ENCODE measurements around the gene PTX4.

Gene PTX4

DNA sequence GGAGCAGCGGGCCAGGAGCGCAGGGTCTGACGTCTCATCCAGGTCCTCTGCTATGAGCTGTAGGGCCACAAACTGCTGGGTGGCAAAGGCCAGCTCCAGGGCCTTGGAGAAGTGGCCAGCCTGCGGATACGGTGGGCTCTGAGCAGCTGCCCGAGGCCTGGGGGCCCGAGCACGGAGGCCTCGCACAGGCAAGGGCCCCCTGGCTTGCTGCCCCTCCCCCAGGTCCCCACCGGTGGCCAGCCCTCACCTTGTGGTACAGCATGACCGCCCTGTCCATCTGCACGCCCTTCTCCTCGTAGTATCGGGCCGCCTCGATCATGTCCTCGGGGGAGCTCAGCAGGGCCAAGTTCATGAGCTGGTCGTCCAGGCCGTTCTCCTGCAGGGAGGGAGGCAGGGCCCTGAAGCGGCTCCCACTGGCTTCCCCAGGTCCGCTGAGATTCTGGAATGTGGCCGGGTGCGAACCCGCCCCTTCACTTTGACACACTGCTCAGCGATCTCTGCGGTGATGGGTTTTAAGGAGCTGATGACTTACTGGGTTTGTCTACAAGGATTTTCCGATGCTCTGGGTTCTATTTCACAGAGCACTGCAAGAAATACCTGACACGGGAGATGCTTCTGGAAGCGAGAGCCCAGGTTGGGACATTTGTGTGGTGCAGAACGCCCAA, 35.0 kb upstream of the PTX4 start:
- DNase-seq, result no peak

DNA sequence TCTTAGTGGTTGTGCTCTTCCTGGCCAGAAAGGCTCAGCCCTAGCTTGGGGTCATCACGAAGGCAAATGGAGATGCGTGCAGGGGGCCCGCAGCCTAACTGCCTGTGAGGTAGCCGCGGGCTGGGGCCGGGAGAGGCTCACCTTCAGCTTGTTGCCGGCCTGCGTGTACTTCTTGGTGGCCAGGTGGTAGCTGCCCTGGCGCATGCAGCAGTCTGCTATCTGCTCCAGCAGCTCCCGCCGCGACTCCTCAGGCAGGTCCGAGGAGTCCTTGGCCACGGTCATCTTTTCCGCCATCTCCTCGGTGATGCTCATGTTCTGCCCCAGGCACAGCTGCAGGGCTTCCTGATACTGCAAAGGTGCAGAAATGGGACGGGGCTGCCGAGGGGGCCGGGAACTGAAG, 31.7 kb upstream of the PTX4 start:
- DNase-seq, result no peak

DNA sequence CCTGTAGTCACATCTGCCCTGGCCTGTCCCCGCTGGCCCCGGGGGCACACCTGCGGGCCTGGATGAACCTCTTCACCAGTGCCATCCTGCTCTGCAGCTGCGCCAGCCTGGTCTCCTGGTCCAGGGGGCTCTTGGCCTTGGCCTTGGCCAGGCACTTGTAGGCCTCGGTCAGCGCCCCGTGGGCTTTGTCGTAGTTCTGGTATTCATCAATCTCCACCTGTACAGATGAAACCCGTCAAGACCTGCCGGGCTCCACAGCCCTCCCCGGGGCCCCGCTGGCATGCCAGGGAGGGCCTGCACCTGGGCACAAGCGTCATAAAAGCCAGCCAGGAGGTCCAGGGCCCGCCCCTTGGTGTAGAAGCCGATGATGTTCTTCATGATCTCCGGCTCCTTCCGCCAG, 31.1 kb upstream of the PTX4 start:
- DNase-seq, result no peak

DNA sequence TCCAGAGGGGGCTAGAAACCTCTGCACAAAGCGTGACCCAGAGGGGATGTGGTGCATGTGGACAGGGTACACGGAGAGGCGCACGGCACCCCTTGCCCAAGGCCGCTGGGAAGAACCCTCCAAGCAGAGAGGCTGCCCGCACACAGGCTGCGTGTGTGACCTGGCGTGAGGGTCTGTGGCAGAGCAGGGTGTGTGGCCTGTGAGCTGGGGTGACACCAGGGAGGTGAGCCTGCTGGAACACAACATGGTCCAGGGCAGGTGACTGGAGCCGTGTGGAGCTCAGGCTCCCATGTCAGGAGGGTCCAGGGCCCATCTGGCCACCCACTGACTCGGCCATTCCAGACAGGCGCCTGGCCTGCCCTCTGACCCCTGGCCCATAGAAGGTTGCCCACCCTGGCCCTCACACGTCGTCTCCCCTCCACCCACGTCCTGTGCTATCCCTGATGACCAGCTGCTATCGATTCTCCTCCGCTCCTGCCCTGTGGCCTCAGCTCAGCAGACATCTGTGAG, 29.9 kb upstream of the PTX4 start:
- DNase-seq, result no peak

DNA sequence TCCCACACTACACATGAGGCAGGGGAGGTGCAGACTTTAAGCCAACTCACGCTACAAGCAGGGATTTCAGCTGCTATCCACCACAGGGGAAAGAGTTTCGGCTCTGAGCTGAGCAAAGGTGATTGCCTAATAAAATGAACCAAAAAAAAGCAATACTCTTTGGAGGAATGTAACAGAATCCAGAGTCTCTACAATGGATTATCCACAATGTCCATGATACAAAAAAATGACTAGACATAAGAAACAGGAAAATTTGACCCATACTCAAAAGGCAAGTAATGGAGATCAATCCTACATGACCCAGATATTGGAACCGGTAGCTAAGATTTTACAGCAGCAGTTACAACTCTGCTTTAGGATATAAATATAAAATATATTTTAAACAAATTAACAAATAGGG, 25.8 kb upstream of the PTX4 start:
- no peak for DNase-seq

DNA sequence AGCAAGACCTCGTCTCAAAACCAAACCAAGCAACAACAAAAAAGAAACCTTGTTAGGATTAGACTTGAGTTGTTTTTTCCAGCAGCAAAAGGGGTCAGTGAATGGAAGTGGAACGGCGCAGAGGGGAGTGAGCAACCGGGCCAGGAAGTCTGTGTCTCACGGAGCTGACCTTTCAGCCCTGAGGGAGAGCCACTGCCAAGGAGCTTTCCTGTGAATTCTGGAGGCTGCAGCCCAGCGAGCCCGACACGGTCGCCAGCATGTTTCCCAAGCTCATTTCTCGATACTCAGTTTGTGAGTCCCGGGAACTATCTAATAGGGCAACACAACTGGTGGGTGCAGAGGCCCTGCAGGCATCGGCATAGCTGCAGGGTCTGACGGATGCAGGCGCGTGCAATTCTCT, 24.0 kb upstream of the PTX4 start:
- no peak for DNase-seq

DNA sequence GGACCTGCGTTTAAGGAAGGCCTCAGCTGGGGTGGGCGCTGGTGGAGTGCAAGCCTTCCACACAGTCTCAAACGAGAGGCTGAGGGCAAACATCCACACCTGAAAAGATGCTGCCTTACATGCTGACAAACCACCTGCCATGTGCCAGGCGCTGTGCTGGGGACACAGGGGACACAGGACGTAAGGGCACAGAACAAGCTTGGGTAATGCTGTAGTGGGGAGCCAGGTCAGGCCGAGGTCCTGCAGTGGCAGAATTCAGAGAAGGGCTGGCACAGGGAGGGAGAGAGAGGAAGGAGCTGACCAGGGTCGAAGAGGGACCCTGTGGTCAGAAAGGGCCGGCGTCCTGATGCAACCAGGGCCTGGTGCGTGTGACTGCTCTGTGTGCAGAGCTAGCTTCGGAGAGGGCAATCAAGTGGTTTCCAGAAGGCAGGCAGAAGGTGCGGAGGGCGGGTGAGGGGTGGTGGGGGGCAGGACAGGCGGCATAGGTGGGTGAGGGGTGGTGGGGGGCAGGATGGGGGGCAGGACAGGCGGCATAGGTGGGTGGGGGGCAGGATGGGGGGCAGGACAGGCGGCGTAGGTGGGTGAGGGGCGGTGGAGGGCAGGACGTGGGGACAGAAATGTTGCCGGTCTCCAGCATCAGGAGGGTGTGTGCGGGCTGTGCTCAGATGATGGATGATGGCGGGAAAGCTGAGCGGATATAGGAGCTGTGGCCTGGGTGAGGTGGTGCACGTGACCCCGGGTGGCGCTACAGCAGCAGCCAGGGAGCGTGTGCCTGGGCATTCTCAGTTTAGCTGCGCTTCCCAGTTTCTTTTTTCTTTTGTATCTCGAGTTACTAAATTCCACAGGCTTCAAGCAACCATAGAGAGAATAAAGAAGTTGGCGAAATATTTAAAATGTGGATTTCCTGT, 23.2 kb upstream of the PTX4 start:
- DNase-seq, result no peak

DNA sequence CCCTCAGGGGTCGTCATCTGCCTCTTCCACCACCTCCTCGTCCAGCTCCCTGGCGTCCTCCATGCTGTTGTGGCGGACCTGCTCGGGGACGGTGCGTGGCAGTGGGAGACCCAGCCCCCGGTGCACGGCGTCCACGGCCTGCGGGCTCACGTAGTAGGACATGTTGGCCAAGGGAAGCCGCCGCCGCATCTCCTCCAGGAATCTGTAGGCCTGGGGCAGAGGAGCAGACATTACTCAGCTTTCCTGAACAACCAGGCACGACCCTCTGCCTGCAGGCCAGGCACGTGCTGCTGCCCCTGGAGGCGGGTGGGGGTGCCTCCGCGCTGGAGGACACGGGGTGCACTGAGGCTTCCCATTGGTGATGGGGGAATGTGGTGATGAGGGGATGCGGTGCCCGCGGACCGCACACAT, 22.2 kb upstream of the PTX4 start:
- no peak for DNase-seq

DNA sequence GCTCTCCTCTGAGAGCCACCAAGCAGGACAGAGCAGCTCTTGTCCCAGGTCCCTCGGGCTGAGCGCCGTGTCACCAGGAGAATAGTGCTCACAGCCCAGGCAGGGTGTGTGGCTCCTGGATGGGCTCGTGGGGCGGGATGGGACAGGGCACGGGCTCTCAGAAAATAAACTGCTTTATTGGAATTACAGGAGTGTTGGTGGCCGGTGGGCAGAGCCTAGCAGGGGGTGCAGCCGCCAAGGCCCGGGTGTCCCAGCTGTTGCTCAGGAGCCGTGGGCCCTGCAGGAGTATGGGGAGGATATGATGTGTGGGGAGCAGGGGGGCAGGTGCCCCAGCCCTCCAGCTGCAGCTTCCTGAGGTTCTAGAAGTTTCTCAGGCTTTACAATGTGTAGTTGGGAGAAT, 21.5 kb upstream of the PTX4 start:
- DNase-seq, result no peak

DNA sequence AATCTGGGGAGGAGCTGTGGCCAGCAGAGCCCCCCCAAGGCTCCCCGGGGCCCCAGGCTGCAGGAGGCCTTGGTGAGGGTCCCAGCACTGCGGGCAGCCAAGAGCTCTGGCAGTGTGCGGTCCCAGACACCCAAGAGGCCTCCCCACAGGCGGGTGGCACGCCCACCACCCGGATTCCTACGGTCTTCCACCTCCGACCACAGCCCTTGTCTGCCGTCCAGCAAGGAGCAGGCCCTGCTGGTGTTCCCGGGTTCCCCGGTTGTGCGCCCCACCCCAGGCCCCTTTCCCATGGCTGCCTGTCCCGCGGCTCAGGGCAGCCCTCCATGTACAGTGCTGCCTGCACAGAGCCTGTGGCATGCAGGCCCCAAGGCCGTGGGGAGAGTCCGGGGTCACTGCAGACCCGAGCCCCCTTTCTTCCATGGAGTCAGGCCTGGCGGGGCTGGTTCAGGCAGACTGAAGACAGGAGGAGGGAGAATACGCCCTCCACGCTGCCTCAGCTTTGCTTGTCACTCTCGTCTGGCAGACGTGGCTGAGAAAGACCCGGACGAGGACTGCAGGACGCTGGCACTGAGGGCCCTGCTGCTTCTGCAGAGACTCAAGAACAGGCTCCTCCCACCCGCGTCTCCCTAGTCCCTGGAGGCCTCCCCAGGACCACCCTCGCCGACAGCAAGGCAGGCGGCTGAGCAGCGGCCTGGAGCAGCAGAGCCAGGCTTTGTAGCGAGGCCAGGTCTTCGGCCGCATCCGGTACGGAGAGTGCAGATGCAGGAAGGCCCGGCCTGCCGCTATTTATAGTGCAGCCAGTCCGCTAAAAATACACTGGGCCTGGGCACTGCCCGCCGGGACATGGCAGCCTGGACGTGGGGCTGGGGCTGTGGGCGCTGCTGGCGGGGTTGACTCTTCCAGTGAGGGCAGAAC, 20.8 kb upstream of the PTX4 start:
- no peak for DNase-seq

DNA sequence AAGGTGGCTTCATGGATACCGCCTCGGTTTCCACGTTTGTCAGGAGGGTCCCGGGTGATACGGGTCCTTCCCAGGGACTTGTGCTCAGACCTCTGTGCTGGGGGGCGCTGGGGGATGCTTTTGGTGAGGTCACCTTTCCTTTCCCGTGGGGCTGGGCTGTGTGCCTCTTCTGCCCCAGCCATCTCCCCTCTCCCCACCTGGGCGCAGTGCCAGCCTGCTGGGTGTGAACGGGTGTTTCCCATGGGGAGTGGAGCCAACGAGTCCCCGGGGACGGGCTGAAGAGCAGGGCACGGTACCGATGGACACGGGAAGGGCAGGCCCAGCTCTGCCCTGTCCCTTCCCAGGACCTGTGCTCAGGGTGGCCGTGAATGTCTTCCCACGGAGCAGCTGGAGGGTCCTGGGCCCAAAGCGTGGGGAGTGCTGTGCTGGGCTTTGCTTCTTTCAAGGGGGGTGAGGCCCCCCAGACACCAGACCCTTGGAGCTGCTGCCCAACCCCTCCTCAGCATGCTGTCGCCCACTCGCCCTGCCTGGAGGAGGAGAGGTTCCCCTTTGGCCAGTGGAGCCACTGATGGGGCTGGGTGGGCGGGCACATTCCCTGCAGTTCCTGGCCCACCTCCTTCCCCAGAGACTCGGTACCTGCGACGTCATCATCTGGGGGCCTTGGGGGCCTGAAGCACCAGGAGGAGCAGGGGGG, 19.9 kb upstream of the PTX4 start:
- DNase-seq, result no peak

DNA sequence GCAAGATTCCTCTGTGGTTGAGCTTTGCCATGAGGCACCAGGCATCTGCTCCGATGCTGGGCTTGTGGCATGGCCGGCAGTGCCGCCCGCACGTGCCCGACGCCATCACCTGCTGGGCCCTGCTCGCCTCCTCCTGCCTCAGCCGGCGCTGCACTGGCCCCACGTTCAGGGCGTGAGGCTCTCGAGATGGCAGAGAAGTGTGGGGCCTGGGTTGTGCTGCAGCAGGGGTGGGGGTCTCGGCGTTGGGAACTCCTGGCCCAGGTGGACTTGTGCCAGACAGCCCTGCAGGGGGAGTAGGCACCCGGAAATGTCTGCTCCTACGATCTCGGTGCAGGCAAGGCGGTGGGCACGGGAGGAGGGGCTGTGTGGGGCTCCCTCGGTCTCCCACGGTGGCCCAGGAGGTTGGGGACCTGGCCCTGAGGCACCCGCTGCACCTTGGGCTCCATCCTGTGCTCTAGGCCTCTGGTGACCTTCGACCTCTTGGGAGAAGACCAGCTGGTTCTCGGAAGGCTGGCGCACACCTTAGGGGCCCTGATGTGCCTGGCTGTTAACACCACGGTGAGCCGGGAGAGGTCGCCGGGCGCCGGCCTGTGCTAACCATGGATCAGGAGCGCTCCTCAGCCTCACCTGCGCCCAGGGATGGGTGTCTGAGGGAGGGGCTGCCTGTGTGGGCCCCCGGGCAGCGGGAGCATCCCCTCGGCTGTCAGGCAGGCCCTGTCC, 17.9 kb upstream of the PTX4 start:
- DNase-seq, result no peak

DNA sequence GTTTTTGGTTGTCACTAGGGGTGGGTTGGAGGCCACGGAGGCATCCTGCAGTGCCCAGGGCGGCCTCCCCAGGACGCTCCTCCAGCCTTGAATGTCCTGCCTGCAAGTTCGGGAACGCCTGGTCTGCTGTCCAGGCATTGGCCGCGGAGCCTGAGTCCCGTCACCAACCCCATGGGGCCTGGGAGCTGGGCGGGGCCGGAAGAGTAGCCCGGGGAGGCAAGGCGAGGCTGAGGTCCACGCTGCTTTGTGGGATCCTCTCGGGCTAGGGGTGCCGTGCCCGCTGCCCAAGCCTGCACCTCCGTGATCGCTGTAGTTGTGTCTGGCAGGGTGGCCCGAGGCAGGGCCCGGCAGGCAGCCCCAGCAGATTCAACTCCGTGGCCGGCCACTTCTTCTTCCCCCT, 17.2 kb upstream of the PTX4 start:
- no peak for DNase-seq

DNA sequence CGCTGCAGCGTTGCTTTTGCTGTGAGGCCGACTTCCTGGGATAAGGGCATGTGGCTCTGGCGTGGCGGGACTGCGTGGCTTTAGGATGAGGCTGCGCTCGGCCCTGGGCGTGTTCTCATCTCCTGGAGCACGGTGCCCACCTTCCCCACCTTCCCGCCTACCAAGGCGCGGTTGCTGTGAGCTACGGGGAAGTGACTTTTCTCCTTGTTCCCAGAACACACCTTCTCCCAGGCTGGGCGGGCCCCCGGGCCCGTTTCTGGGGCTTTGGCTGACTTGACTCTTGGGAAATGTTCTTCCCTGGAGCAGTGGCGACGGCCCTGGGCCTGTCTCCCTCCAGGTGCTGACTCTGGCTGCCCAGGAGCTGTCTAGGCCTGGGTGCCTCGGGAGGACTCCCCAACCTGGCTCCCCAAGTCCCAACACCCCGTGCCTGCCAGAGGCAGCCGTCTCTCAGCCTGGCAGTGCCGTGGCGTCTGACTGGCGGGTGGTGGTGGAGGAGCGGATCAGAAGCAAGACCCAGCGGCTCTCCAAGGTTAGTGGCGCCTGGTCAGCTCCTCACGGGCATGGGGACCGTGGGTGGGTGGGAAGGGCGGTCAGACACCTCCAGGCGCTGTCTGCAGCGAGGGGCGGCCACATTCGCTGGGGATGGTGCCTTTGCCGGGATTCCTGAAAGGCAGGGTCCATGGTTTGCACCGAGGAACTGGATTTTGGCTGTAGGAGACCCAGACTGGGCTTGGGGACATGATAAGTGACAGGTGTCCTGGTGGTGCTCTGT, 16.5 kb upstream of the PTX4 start:
- no peak for DNase-seq

DNA sequence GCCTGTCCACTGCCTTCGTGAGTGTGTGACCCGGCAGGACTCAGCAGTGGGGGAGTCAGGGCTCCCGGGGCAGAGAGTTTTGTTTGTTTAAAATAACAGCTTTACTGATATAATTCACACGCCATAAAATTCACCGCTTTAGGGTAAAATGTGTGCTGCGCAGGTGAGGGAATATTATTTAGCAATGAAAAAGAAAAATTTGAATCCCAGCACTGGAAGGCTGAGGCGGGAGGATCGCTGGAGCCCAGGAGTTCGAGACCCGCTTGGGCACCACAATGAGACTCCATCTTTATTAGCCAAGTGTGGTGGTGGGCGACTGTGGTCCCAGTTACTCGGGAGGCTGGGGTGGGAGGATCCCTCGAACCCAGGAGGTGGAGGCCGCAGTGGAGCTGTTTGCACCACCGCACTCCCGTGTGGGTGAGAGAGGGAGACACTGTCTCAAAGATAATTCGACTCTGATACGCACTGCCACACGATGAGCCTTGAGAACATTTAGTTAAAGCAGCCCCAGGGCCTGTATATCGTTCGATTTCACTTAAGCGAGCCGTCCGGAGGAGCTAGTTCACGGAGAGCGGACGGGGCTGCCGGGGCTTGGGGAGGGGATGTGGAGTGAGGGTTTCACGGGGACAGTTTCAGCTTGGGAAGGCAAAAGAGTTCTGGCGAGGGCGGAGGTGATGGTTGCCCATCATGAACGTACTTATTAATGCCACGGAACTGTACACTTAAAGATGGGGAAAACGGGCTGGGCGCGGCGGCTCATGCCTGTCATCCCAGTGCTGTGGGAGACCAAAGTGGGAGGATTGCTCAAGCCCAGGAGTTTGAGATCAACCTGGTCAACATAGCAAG, 14.6 kb upstream of the PTX4 start:
- DNase-seq, result no peak

DNA sequence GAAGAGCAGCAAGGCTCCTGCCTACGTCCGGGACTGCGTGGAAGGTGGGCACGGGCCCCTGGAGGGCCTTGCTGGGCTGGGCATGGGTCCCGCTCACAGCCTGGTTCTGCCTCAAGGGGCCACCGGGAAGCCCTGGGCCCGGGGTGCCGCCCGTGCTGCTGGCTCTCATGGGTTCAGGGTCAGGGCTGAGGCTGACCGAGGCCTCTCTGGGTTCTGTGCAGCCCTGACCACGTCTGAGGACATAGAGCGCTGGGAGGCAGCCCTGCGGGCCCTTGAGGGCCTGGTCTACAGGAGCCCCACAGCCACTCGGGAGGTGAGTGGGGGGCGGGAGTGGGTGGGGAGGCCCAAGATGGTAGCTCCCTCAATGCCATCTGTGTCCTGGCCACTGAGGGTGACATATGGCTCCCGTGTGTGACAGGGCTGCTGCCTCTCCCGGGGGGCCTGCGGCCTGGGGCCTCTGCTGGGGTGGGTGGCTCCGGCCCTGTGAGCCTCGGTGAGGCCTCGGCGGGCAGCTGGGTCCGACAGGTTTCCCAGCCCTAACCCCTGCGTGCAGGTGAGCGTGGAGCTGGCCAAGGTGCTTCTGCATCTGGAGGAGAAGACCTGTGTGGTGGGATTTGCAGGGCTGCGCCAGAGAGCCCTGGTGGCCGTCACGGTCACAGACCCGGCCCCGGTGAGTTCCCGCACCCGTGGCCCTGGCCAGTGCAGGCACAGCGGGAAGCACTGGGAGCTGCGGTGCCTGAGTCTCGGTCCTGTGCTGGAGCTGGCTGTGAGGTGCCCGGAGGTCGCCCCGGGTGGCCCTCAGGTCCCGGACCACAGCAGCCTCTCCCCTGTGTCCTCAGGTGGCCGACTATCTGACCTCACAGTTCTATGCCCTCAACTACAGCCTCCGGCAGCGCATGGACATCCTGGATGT, 13.6 kb upstream of the PTX4 start:
- DNase-seq, result no peak

DNA sequence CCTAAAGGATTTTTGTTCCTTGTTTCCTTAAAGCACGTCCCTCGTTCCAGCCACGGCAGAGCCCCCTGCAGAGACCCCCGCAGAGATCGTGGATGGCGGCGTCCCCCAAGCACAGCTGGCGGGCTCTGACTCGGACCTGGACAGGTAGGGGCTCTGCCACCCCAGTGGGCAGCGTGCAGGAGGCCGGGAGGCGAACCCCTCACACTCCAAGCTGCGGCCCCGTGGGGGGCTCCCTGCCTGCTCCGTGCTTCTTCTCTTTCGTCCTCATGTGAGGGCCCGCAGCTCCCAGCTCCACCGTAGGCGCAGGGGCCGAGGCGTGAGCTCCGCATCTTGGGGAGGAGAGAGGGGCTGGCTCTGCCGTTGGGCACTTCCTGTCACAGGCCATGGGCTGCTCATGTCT, 12.9 kb upstream of the PTX4 start:
- DNase-seq, result no peak

DNA sequence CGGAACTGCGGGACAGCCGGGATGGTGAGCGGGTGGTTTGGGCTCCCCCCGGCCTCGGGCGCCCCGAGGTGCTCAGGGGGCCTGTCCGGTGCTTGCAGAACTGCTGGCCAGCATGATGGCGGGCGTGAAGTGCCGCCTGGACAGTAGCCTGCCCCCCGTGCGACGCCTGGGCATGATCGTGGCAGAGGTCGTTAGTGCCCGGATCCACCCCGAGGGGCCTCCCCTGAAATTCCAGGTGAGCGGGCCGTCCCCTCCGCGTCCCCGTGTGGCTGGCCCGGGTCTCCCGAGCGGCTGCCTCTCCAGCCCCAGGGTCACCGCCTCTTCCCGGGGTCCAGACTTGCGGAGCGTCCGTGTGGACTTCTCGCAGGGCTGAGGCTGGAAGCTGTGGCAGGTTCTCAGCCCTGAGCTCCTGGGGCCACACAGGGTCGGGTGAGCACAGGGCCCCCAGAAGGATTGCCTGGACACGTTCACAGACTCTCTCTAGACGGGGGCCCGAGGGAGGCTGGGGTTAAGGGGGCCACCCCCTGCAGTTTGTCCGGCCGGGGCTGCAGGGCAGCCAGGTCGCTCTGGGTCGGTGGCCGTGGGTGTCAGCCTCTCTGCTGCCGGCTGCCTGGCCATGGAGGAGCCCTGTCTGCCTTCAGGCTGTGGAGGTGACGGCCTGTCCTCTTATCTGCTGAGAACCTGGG, 11.9 kb upstream of the PTX4 start:
- DNase-seq, result no peak
